ENCODE measurements around the gene PLCH2.

The PLCH2 gene

GRCh38 chr1:2542246-2542915, 66.3 kb downstream of the PLCH2 start:
- no peak for DNase-seq (ENCODE audit: low read depth)
- H3K4me3 ChIP-seq (ENCODE audit: low read length), result no peak overlapping the region
- TF ChIP-seq CTCF (conservative IDR thresholded peaks at IDR 0.05; ENCODE audit: low read depth, low read length), result no peak

- no peak for DNase-seq (ENCODE audit: low read depth)
- TF ChIP-seq CTCF (conservative IDR thresholded peaks at IDR 0.05; ENCODE audit: low read depth, low read length), result no peak
- no peak overlapping the region for H3K4me3 ChIP-seq (ENCODE audit: low read length)
These were observed 67.5 kb downstream of the PLCH2 start for GRCh38 chr1:2543543-2544092.

GRCh38 chr1:2544093-2544874, 68.2 kb downstream of the PLCH2 start:
- DNase-seq (ENCODE audit: low read depth), result no peak
- no peak overlapping the region for H3K4me3 ChIP-seq (ENCODE audit: low read length)
- no peak for TF ChIP-seq CTCF (conservative IDR thresholded peaks at IDR 0.05; ENCODE audit: low read depth, low read length)

- TF ChIP-seq CTCF (conservative IDR thresholded peaks at IDR 0.05; ENCODE audit: low read depth, low read length), result no peak
- no peak overlapping the region for H3K4me3 ChIP-seq (ENCODE audit: low read length)
- DNase-seq (ENCODE audit: low read depth), result no peak
These were observed 69.0 kb downstream of the PLCH2 start for GRCh38 chr1:2544875-2545640.

GRCh38 chr1:2545754-2546514, 69.8 kb downstream of the PLCH2 start:
- TF ChIP-seq CTCF (conservative IDR thresholded peaks at IDR 0.05; ENCODE audit: low read depth, low read length), result no peak
- peak overlapping the region; percentile 53 for H3K4me3 ChIP-seq (ENCODE audit: low read length)
- peak; percentile 82 for DNase-seq (ENCODE audit: low read depth)

GRCh38 chr1:2546515-2547209, 70.6 kb downstream of the PLCH2 start:
- TF ChIP-seq CTCF (conservative IDR thresholded peaks at IDR 0.05; ENCODE audit: low read depth, low read length), result no peak
- DNase-seq (ENCODE audit: low read depth), result no peak
- H3K4me3 ChIP-seq (ENCODE audit: low read length), result peak overlapping the region; percentile 53
